Measurements from ENCODE around the gene H2BK1.
A peak's percentile ranks its signal among the peaks of the same experiment; 100 is the strongest.

The H2BK1 gene

DNA sequence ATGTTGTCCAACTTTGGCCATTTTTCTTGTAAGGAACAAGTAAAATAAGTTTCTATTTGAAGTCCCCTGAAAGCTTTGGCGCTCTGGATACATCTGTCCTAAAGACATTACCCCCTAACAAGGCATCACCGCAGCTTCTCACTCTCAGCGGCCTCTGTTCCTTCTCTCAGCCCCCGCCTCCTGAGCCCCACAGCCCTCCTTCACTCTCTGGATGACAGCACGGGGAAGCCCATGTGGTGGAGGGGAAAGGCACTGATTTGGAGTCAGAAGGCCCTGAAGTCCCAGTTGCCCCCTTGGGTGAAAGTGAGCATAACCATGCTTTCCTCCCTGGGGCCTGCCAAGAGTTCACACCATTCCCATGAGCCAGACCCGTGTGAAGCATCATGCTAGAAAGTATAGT lies 4.6 kb downstream of the H2BK1 start:
- Mint-ChIP-seq H3K9me3 (no peaks in the 10 kb centered on the region), H3K4me3 (no peak overlapping the region), H3K36me3 (no peaks in the 10 kb centered on the region), H3K4me1 (peaks cover 48% of the 10 kb centered on the region), H3K27ac (peak overlapping the region; percentile 55)
- no peak for DNase-seq (ENCODE audit: low spot score in 2 of 2)
- no peak for ATAC-seq

DNA sequence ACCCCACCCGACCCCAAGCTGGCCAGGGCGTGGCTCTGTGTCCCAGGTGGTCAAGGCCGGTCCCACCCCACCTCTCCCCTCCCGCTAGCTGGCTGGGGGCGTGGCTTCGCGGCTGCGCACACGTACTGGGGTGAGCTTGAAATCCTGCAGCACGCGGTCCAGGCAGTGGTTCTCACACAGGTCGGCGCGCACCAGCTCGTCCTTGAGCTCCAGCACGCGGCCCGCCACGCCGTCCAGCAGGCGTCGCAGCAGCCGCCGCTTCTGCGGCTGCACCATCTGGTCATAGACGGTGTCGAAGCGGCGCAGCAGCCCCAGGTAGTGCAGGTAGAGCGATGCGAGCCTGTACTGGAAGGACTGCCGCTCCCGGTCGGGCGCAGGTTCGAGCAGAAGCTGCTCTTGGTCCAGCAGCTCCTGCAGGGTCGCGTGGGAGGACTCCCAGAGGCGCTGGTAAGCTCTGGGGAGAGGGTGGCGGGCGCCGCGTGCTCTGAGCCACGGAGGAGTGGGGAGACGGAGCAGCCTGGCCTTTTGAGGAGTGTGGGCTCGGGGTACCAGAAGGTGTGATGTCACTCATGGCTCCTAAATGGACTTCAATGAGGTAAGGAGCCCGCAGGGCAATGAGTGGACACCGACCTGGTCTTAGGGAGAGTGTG lies 5.8 kb downstream of the H2BK1 start:
- H3K4me3 Mint-ChIP-seq: no peak overlapping the region
- ATAC-seq: no peak
- no peaks in the 10 kb centered on the region for H3K9me3 Mint-ChIP-seq
- H3K4me1 Mint-ChIP-seq: peaks cover 42% of the 10 kb centered on the region
- no peak for DNase-seq (ENCODE audit: low spot score in 2 of 2)
- H3K27ac Mint-ChIP-seq: no peak overlapping the region
- H3K36me3 Mint-ChIP-seq: no peaks in the 10 kb centered on the region

DNA sequence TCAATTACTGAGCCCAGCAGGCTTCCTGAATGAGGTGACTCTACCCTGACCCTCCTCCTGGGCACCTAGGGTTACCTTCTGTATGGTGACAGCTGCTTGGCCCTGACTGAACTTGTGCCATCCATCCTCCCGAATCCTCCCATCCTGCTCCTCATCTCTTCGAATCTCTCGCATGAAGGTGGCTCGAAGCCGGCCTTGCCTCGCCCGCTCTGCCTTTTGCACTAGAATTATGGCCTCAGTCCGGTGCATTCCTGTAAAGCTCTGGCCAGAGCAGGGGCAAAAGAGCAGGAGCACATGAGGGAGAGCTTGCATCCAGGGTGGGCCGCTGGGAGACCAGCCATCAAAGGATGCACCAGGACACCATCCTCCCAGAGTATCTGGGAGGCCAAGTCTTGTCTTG lies 7.5 kb downstream of the H2BK1 start:
- DNase-seq (ENCODE audit: low spot score in 2 of 2) (no peak), ATAC-seq (no peak)
- H3K4me3 Mint-ChIP-seq: no peak overlapping the region
- no peaks in the 10 kb centered on the region for H3K36me3 Mint-ChIP-seq
- peaks cover 33% of the 10 kb centered on the region for H3K4me1 Mint-ChIP-seq
- no peak overlapping the region for H3K27ac Mint-ChIP-seq
- H3K9me3 Mint-ChIP-seq: no peaks in the 10 kb centered on the region

DNA sequence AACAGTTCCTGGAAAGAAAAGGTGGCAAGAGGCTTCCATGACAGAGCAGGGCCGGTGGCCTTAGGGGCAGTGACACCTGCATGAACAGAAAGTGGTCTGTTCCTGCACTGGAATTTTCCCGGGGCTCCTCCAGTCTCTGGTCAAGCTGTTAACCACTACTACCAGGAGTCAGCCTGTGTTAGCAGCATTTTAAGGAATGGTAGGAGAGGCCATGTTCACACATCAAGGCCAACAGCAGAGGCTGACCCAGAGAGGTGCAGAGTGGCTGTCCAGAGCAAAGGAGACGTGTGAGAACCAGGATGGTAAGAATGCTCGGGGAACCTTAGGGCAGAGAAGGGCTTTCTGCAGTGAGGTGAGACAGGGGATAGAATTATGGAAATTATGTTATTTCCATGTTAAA lies 8.5 kb downstream of the H2BK1 start:
- peaks cover 23% of the 10 kb centered on the region for H3K4me1 Mint-ChIP-seq
- H3K9me3 Mint-ChIP-seq: no peaks in the 10 kb centered on the region
- ATAC-seq: no peak
- no peak overlapping the region for H3K4me3 Mint-ChIP-seq
- no peak for DNase-seq (ENCODE audit: low spot score in 2 of 2)
- H3K27ac Mint-ChIP-seq: no peak overlapping the region
- no peaks in the 10 kb centered on the region for H3K36me3 Mint-ChIP-seq

DNA sequence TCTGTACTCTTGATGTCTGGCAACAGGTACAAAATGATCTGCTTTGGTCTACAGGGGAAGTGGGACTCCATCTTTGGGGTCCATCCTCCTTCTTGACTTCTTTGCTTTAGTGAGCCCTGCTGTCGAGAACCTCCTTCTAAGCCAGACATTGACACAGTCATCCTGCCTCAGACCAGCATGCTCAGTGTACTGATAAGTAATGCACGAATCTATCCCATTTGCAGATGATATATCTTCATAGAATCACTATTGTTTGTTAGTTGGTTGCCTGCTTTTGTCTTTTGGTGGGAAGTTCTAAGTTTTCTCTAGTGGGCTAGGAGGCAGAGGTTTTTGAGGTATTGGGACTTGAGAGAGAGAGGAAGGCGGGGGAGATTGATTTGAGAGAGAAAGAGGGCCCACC lies 8.9 kb downstream of the H2BK1 start:
- ATAC-seq (no peak), DNase-seq (ENCODE audit: low spot score in 2 of 2) (no peak)
- no peak overlapping the region for H3K4me3 Mint-ChIP-seq
- H3K4me1 Mint-ChIP-seq: peaks cover 18% of the 10 kb centered on the region
- H3K27ac Mint-ChIP-seq: no peak overlapping the region
- H3K9me3 Mint-ChIP-seq: no peaks in the 10 kb centered on the region
- no peaks in the 10 kb centered on the region for H3K36me3 Mint-ChIP-seq

DNA sequence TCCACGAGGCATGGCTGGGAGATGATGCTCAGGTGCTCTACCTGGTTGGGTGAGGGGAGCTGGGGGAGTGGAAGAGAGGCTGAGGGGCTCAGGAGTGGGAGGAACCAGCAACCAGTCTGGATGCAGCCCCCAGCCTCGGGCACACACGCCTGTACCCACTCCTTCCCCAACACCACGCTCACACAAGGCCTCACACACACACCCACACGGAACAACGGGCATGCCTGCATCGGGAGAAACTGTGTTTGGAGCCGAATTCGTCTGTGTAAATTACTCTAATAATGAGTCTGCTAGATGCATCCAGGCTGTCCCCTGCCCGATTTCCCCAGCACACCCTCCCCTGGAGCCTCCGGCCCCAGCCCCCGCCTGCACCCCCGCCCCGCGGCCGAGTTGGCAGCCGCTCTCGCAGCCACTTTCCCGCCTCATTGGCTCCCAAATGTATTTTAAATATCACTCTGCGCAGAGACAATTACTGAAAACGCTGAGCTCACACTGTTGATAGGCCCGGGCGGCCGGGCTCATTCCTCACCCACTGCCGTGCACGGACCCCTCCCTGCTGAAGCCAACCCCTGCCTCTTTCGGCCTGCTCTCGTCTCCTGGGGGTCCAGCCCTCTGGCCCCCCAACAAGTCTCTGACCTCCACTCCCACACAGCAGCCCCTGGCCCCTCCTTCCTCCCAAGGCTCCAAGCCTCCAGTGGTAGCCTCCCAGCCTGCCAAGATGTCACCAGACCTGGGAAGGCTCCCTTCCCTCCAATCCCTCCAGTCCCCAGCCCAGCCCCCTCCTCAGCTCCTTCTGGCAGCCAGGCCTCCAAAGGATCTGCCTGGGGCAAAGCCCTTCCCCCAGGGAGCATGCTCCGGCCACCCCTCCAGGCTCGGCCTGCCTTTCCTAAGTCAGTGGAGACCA lies 11.1 kb downstream of the H2BK1 start:
- DNase-seq (ENCODE audit: low spot score in 2 of 2) (no peak), ATAC-seq (no peak)
- Mint-ChIP-seq H3K4me3 (no peak overlapping the region), H3K27ac (no peak overlapping the region), H3K9me3 (no peaks in the 10 kb centered on the region), H3K36me3 (no peaks in the 10 kb centered on the region), H3K4me1 (peaks cover 9% of the 10 kb centered on the region)

DNA sequence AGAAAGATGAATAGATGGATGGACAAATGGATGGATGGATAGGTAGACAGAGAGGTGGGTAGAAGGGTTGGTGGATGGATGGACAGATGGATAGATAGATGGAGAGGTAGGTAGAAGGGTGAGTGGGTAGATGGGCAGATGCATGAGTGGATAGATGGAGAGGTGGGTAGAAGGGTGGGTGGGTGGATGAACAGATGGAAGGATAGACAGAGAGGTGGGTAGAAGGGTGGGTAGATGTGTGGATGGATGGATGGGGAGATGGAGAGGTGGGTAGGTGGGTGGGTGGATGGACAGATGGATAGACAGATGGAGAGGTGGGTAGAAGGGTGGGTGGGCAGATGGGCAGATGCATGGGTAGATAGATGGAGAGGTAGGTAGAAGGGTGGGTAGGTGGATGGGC lies 12.4 kb downstream of the H2BK1 start:
- no peak for DNase-seq (ENCODE audit: low spot score in 2 of 2)
- peaks cover 11% of the 10 kb centered on the region for H3K4me1 Mint-ChIP-seq
- H3K27ac Mint-ChIP-seq: no peak overlapping the region
- H3K4me3 Mint-ChIP-seq: no peak overlapping the region
- no peaks in the 10 kb centered on the region for H3K9me3 Mint-ChIP-seq
- no peak for ATAC-seq
- no peaks in the 10 kb centered on the region for H3K36me3 Mint-ChIP-seq

DNA sequence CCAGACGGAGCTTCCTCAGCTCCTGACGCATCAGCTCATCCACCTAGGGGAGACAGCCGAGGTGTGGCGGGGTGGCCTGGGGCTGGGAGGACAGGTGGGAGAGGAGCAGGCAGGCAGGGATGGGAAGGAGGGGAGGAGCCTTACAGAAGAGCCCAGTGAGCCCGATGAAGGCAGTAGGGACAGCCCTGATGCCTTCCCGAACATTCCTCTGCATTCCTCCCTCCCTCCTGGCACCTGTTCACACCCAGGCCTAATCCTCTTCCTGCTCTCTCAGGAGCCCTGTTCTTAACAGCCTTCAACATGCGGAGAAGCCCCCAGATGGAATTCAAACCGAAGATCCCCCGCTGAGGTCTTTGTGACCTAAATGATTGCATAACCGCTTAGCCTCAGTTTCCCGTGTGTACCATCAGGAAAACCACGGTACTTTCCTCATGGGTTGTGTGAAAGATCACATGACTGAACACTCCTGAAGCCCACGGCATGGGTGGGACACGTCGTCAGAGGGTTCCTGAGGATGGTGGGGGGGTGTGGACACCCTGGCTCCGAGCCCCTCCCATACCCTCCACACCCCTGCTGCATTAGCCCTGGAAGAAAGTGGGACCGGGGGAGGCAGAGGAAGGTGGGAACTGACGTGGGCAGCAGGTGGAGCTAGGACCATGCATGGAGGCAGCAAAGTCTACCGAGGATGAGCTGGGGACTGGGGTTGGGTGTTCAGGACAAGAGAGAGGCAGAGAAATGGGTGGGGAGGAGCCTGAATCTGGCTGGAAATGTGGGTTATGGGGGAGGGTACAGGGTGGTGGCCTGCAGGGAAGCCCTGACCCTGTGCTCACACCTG lies 14.5 kb downstream of the H2BK1 start:
- Mint-ChIP-seq H3K36me3 (no peaks in the 10 kb centered on the region), H3K4me1 (peaks cover 14% of the 10 kb centered on the region), H3K27ac (no peak overlapping the region), H3K9me3 (no peaks in the 10 kb centered on the region), H3K4me3 (no peak overlapping the region)
- ATAC-seq: no peak
- DNase-seq (ENCODE audit: low spot score in 2 of 2): no peak

DNA sequence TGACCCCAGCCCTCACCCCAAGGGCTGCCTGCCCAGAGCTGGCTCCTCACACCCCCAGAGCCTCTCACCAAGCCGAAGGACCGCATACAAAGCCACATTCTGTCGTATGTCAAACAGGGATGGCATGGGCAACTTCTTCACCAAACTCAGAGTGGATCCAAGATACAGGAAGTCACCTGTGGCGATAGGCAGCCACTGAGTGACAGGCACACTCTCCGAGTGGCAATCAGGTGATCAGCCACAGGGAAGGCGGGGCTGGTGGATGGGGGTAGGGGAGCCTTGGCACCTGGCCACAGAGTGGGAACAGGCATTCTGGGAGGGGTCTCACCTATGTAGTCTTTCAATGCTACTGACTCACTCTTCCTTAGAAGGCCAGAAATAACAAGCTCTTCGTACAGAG lies 16.1 kb downstream of the H2BK1 start:
- Mint-ChIP-seq H3K9me3 (no peaks in the 10 kb centered on the region), H3K27ac (peak overlapping the region; percentile 51), H3K4me3 (no peak overlapping the region), H3K36me3 (no peaks in the 10 kb centered on the region), H3K4me1 (peaks cover 17% of the 10 kb centered on the region)
- DNase-seq (ENCODE audit: low spot score in 2 of 2) (no peak), ATAC-seq (no peak)

DNA sequence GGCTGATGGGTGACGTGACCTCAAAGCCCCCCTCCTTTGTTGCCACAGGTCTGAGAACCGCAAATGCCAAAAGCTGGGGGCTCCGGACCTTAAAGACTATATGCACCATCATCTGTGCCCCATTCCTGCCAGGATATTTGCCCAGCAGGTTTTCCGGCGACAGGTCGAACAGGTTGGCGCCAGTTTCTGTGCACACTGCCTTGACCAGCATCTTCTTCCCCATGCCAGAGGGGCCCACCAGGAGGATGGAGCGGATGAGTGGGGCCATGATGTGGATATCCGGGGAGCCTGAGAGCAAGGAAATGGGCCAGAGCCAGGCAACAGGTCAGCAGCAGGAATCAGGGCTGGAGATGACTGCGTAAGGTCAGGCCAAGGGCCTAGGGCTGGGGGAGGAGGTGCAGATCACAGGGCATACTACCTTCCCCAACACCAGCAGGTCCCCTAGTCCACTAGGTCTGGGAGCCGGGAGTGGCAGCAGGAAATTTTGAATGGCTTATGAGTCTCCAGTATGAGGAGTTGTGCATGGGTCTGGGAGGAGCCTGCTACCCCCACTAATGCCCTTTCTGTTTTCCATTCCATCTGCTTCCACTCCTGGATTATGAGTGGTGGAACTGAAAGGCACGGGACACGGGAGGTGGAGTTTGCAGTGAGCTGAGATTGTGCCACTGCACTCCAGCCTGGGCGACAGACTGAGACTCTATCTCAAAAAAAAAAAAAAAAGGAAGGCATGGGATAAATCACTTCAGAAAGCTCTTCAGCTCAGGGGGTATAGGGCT lies 16.9 kb downstream of the H2BK1 start:
- H3K27ac Mint-ChIP-seq: no peak overlapping the region
- H3K36me3 Mint-ChIP-seq: no peaks in the 10 kb centered on the region
- H3K4me3 Mint-ChIP-seq: no peak overlapping the region
- DNase-seq (ENCODE audit: low spot score in 2 of 2) (no peak), ATAC-seq (no peak)
- H3K4me1 Mint-ChIP-seq: peaks cover 18% of the 10 kb centered on the region
- H3K9me3 Mint-ChIP-seq: no peaks in the 10 kb centered on the region

DNA sequence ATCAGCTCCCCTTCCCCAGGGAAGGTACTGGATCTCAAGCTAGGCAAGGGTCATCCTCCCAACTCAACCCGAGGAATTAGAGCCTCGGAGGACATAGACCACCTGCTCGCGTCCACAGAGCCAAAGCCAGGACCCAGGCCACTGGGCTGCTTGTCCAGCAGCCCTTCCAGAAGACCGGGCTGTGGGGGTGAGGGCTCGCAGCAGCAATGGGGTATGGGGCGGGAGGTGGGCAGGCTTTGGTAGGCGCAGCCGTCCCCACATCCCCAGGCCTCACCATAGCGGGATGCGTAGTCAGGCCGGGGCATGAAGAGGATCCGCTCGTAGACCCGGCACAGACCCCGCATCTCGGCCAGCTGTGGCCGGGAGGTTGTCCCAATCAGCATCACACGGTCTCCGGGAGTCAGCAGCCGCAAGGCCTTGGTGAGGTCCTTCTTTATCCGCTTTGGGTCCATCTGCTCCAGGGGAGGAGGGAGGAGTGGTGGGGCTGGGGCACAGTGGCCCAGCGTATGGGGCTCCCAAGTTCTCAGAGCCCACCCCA lies 18.2 kb downstream of the H2BK1 start:
- peaks cover 23% of the 10 kb centered on the region for H3K4me1 Mint-ChIP-seq
- no peak overlapping the region for H3K4me3 Mint-ChIP-seq
- no peaks in the 10 kb centered on the region for H3K36me3 Mint-ChIP-seq
- H3K9me3 Mint-ChIP-seq: no peaks in the 10 kb centered on the region
- H3K27ac Mint-ChIP-seq: no peak overlapping the region
- no peak for DNase-seq (ENCODE audit: low spot score in 2 of 2)
- no peak for ATAC-seq

DNA sequence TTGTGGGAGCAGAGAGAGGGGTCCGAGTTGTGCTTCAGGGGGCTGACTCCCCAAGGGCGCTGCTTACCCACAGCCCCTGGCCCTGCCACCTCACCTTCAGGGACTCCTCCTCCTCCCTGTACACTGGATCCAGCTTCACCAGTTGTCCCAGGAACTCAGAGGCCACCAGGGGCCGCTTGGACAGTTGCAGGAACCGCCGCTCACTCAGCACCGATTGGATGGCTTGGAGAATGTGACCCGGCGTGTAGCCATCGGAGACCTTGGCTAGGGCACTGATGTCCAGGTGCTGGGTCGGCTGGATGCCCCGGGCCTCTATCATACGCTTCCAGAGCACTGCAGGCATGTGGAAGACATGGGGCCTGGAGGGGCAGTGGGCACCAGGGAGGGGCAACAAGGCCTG lies 18.7 kb downstream of the H2BK1 start:
- no peak for DNase-seq (ENCODE audit: low spot score in 2 of 2)
- ATAC-seq: no peak
- H3K4me3 Mint-ChIP-seq: no peak overlapping the region
- H3K36me3 Mint-ChIP-seq: no peaks in the 10 kb centered on the region
- H3K27ac Mint-ChIP-seq: no peak overlapping the region
- H3K4me1 Mint-ChIP-seq: peaks cover 23% of the 10 kb centered on the region
- no peaks in the 10 kb centered on the region for H3K9me3 Mint-ChIP-seq

DNA sequence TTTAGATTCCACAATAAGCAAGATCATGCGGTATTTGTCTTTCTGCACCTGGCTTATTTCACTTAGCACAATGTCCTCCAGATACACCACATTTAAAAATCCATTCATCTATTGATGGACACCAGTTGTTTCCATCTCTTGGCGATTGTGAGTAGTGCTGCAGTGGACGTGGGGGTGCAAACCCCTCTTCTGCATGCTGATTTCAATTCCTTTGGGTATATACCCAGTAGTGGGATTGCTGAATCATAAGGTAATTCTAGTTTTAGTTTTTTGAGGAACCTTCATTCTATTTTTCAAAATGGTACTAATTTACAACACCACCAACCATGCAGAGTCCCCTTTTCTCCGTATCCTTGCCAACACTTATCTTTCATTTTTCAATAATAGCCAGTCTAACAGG lies 21.2 kb downstream of the H2BK1 start:
- Mint-ChIP-seq H3K9me3 (no peaks in the 10 kb centered on the region), H3K27ac (no peak overlapping the region), H3K36me3 (no peaks in the 10 kb centered on the region), H3K4me3 (no peak overlapping the region), H3K4me1 (peaks cover 12% of the 10 kb centered on the region)
- no peak for DNase-seq (ENCODE audit: low spot score in 2 of 2)
- no peak for ATAC-seq

DNA sequence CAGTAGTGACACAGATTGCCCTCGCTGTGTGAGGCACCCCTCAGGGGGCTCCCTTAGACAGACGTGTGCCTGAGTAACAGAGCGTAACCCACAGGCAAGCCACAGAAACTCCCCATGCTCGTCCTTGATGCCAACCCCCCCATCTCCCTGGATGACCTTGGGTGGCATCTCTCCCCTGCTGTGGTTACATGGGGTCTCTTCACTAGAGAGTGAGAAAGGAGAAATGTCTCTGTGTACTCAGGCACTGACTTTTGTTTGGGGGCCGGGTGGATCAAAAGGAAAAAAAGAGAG lies 22.1 kb downstream of the H2BK1 start:
- no peak for DNase-seq (ENCODE audit: low spot score in 2 of 2)
- H3K36me3 Mint-ChIP-seq: no peaks in the 10 kb centered on the region
- peaks cover 11% of the 10 kb centered on the region for H3K4me1 Mint-ChIP-seq
- no peak for ATAC-seq
- H3K9me3 Mint-ChIP-seq: no peaks in the 10 kb centered on the region
- peak overlapping the region; percentile 36 for H3K27ac Mint-ChIP-seq
- H3K4me3 Mint-ChIP-seq: no peak overlapping the region
